Left lobe of liver (tissue), 2 donors: ENCODE data around the gene NADK. TPM values are rescaled to one million over a fixed set of nuclear protein-coding genes. Genes with fewer than 3 reads are reported as not detected.
"Not testable (repeated sequence)": the region's sequence is repeated elsewhere in the genome, so short reads cannot be mapped to it uniquely, and the experiment has no call there.

Experiments used
- ATAC-seq: fragments of 200-7000 bp; cut with Tn5 transposase; one replicate; pipeline ENCODE4 v1.9.1; 2020; ENCODE audit warnings: mild to moderate bottlenecking, moderate library complexity
- DNase-seq: peaks from one replicate; pipeline ENCODE4 v3.0.0-alpha.2; 2020; ENCODE audit warnings: low spot score
- total RNA-seq: library from RNA; stranded (reverse); gene quantifications from one replicate; pipeline ENCODE4 v1.2.1, GENCODE V29; 2021
- donor health status: DM: no; HTN: no; CAD: no; lungs with moderate emphysema.
- donor health status: DM: no; HTN: yes; CAD: no.

Gene NADK
- total RNA-seq, 1 donor from 2014 or later, result 136 TPM

DNA sequence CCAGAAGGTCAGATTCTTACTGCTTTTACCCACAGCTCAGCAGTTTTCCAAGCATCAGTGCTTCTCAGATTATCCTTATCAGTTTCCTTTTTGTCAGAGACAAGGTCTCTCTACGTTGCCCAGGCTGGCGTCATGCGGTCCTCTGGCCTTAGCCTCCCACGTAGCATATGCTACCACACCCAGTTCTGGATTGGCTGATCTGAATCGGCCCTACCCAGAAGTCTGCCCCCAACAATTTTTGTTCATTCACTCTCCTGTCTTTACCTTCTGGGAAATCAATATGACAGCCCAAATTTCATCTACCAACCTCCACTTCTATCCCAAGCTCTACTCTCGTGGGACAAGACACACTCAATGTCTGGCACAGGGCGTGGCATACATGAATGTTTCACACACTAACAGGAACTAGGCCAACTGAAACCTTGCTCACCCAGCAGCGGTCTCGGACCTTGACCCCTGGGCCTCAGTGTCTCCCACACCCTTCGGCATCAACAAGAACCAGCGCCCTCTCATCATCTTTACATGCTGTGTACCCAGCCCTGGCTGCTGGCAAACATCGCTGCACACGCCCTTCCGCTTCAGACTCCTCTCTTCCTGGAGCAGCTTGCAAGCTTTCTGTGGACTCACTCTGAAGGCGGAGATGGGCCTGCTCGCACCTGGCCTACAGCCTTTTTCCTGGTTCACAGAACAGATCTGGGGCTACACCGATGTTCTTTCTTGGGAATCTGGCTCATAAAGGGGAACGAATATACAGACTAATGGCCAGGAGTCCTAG lies 63.0 kb downstream of the NADK start:
- DNase-seq, ATAC-seq: not testable (repeated sequence)

DNA sequence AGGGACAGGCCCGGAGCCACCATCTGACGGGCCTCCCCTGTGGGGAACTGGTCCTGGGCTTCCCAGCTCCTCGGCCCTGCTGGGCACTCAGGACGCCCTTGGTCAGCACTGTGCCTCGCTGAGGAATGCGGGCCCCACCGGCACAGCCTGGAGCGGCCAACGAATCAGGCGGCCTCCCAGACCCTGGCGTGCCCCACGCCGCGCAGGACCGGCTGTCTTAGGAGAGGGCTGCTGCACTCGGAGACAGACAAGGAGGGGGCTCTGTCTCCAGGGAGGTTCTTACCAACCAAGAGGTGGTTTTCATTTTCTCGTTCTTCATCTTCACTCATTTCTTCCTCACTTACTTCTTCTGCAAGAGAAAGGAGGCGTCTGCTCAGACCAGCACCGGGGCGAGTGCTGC lies 70.4 kb downstream of the NADK start:
- ATAC-seq, DNase-seq: not testable (repeated sequence)

DNA sequence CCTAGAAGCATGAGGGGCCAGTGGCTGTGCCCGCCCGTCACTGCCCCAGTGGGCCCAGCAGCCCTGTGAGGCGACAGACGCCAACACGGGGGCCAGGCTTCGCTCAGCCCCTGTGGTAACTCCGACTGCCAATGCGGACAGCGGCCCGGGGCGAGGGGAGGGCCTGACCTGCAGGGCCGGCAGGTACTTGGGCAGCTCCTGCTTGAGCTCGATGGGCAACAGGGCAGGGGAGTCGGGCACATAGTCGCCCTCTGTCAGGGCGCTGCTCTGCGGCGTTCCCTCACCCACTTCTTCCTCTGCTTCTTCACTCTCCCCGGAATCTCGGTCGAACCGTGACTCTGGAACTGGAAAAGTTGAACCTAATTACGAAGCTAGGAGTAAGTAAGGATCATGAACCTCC lies 71.0 kb downstream of the NADK start:
- ATAC-seq, DNase-seq: not testable (repeated sequence)

DNA sequence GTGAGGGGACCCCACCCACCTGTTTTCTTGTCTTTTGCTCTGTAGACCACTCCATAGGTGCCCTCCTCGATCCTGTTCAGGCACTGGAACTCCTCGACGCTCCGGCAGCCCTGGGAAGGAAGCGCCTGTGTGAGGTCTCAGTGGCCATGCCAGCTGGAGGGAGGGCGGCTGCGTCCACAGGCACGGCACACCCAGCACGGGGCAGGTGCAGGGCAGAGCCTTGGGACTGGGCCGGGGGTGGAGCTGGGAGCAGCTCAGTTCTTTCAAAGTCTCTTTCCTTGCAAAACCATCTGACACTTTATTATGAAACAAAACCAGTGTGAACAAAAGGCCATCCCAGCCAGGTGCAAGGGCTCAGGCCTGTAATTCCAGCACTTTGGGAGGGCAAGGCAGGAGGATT lies 72.6 kb downstream of the NADK start:
- not testable (repeated sequence) for ATAC-seq, DNase-seq

DNA sequence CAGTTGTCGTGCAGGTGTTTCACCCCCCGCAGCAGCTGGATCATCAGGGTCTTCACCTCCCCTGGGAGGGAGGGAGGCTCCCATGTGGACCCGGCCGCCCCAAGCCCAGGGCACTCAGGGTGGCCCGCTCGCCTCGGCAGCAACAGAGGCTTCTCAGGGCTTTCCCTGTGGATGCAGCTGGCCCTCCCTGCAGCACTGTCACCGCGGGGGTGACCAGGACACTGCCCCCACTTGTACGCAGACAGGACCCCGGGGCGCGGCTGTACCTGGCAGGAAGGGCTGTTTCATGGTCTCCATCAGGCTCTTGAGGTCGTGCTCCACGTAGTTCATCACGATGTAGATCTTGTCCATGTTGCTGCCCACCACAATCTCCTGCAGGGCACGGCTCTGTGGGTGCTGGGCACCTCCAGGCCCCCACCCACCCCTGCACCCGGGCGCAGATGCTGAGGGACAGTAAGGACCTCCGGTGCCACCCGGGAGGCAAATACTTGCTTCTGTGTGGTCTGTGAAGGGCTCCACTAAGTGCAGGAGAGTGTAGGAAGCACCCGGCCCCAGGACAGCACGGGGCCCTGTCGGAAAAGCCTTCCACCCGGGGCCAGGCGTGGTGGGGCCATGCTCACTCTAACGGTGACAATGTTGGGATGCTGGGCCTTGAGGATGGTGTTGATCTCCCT lies 73.8 kb downstream of the NADK start:
- DNase-seq, ATAC-seq: not testable (repeated sequence)

DNA sequence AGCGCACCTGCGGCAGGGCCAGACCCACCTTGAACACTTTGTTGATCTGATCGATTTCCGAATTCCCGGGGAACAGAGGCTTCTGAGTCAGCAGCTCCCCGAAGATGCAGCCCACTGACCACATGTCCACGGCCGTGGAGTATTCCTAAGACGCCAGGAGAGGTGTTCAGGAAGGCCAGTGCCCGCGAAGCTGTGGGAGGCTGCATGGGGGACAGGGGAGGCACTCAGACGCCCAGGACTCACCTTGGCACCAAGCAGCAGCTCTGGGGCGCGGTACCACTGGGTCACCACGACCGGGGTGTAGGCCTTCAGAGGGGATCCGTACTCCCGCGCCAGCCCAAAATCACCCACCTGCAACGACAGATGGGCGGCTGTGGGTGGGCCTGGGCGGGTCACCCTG lies 74.5 kb downstream of the NADK start:
- DNase-seq (no peak), ATAC-seq (no peak)

DNA sequence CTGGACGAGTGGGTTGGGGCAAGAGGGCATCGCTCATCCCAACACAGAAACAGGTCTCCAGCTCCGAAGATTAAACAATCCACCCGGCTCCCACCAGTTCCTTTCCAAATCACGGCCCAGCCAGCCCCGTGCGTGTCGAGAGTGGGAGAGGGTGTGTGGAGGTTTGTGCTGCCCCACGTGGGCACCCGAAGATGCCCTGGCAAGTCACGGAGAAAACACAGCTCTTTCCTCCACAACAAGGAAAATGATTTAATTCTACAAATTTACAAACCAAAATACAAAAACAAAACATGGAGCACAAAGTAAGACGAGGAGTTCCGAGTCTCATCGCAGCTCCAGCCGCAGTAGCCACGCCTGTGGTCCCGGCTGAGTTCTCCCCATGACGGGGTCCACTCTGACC lies 75.8 kb downstream of the NADK start:
- ATAC-seq, DNase-seq: not testable (repeated sequence)

Other genes starting within 250 kb of the NADK start
- gene TMEM240, start 237.8 kb downstream of the NADK start, total RNA-seq, result 0.98 TPM
- 65.4 TPM for gene SSU72, start 203.6 kb downstream of the NADK start, total RNA-seq
- gene FNDC10, start 178.3 kb downstream of the NADK start, total RNA-seq, result 0.58 TPM
- 65.1 TPM for gene MIB2, start 163.0 kb downstream of the NADK start, total RNA-seq
- gene MMP23B, start 146.3 kb downstream of the NADK start, total RNA-seq, result 1.6 TPM
- gene CDK11B, start 119.5 kb downstream of the NADK start, total RNA-seq, result 8.7 TPM
- gene SLC35E2B, start 85.7 kb downstream of the NADK start, total RNA-seq, result 18.6 TPM
- 13.6 TPM for gene CDK11A, start 54.1 kb downstream of the NADK start, total RNA-seq
- gene GNB1, start 112.6 kb upstream of the NADK start, total RNA-seq, result 97.3 TPM
- gene CALML6, start 136.8 kb upstream of the NADK start, total RNA-seq, result 1.4 TPM
- gene TMEM52, start 140.8 kb upstream of the NADK start, total RNA-seq, result 11.3 TPM
- 3.5 TPM for gene CFAP74, start 225.3 kb upstream of the NADK start, total RNA-seq
- not detected for gene GABRD, start 240.9 kb upstream of the NADK start, total RNA-seq